A549 (cell line): ENCODE measurements around the gene RHBDL1. TPM values are rescaled to one million over a fixed set of nuclear protein-coding genes. Genes with fewer than 3 reads are reported as not detected.

Source experiments
- ATAC-seq, 2 experiments: fragments of 200-7000 bp in 1 of 2; fragments of >200 bp in 1 of 2; cut with Nextera tagmentation in 1 of 2; cut with Tn5 transposase in 1 of 2; 3 replicates each; pipeline versions ENCODE4 v1.8.0 to v1.9.1; 2018 to 2020; ENCODE audit warnings: mild to moderate bottlenecking in 1 of 2, moderate library complexity in 1 of 2
- CTCF ChIA-PET: fragments of 300-600 bp; sonication (Branson Sonifier 250); formaldehyde crosslinking; extraction: SDS; loops from one replicate; lab custom pipeline; 2021; ENCODE audit warnings: antibody characterized with exemption, inconsistent platforms; lab: Yijun Ruan, JAX
- POLR2A ChIA-PET: fragments of 350-600 bp; formaldehyde crosslinking; extraction: SDS; loops from one replicate; lab custom pipeline; 2021; ENCODE audit warnings: antibody characterized with exemption, inconsistent platforms; lab: Yijun Ruan, JAX
- DNase-seq, 2 experiments: peaks; one replicate each; pipeline versions ENCODE4 v3.0.0 to v3.0.0-alpha.2; 2011 to 2016; ENCODE audit warnings: low read depth in 1 of 2, low spot score in 1 of 2
- FAIRE-seq: peaks from 2 replicates; lab custom pipeline; 2011; peaks lifted over from hg19 to GRCh38; lab: Jason Lieb, UNC
- H3K27ac ChIP-seq, 2 experiments: fragments of >200 bp; sonication (Bioruptor Twin); formaldehyde crosslinking; 3 replicates each; pipeline ENCODE4 v1.5.1; 2016 to 2017
- H3K4me1 ChIP-seq: fragments of >200 bp; sonication (Bioruptor Twin); formaldehyde crosslinking; 3 replicates; pipeline ENCODE4 v1.6.1; 2016
- H3K4me2 ChIP-seq: fragments of >200 bp; sonication (Bioruptor Twin); formaldehyde crosslinking; 3 replicates; pipeline ENCODE4 v1.6.1; 2016
- H3K4me3 ChIP-seq: fragments of >200 bp; sonication (Bioruptor Twin); formaldehyde crosslinking; 3 replicates; pipeline ENCODE4 v1.5.1; 2016
- H3K9me3 ChIP-seq: fragments of >200 bp; sonication (Bioruptor Twin); formaldehyde crosslinking; 3 replicates; pipeline ENCODE4 v1.6.1; 2016
- CBX2 ChIP-seq: fragments of 200-600 bp; sonication (generic); IDR thresholded peaks from 2 replicates; pipeline ENCODE4 v1.6.1; 2016; ENCODE audit warnings: low read depth, mild to moderate bottlenecking, borderline replicate concordance
- CHD2 ChIP-seq: fragments of 150-350 bp; IDR thresholded peaks from 2 replicates; pipeline ENCODE4 v1.6.1; 2014; ENCODE audit warnings: low read length; ENCODE audit not compliant: partially characterized antibody
- EHMT2 ChIP-seq: fragments of 200-600 bp; sonication (generic); IDR thresholded peaks from 2 replicates; pipeline ENCODE4 v1.6.1; 2016; ENCODE audit warnings: antibody characterized with exemption, low read depth, mild to moderate bottlenecking, moderate library complexity
- FOSB ChIP-seq: fragments of 250-450 bp; sonication (Bioruptor Pico); IDR thresholded peaks from 2 replicates; pipeline ENCODE4 v1.5.0; 2020; ENCODE audit warnings: mild to moderate bottlenecking, moderate library complexity
- HDAC2 ChIP-seq: fragments of 200-600 bp; sonication (generic); IDR thresholded peaks from 2 replicates; pipeline ENCODE4 v1.6.1; 2016
- KDM1A ChIP-seq: fragments of 200-600 bp; sonication (generic); IDR thresholded peaks from 2 replicates; pipeline ENCODE4 v1.6.1; 2016; ENCODE audit warnings: low read depth, mild to moderate bottlenecking
- KDM5A ChIP-seq: fragments of 200-600 bp; sonication (generic); IDR thresholded peaks from 2 replicates; pipeline ENCODE4 v1.6.1; 2016; ENCODE audit warnings: antibody characterized with exemption, mild to moderate bottlenecking
- MYC ChIP-seq: IDR thresholded peaks from 2 replicates; pipeline ENCODE4 v1.6.1; 2012; ENCODE audit warnings: mild to moderate bottlenecking, inconsistent platforms, low read length, improper control_type of control experiment, borderline replicate concordance
- POLR2AphosphoS2 ChIP-seq: conservative IDR thresholded peaks from 2 replicates; pipeline ENCODE4 v1.6.1; 2012; ENCODE audit warnings: low read length, improper control_type of control experiment, inconsistent platforms
- RNF2 ChIP-seq: fragments of 200-600 bp; sonication (generic); IDR thresholded peaks from 2 replicates; pipeline ENCODE4 v1.6.1; 2016; ENCODE audit warnings: low read depth, mild to moderate bottlenecking, antibody characterized with exemption, moderate library complexity, borderline replicate concordance
- WGBS: methylation state at CpG from one replicate; pipeline ENCODE4 v1.1.6; 2017; ENCODE audit errors: missing lambda C conversion rate; 5-methylcytosine and 5-hydroxymethylcytosine counted together
- polyA plus RNA-seq, 4 experiments: library from polyadenylated mRNA; depleted of rRNA in 3 of 4; stranded (reverse); fragments of >200 nt; fragmentation: RNase III in 1 of 4; extraction: RNeasy Plus Mini Kit Qiagen cat#74134 plus additional on column Dnase treatment in 1 of 4; gene quantifications; 2 replicates in 3 of 4; 3 replicates in 1 of 4; pipeline ENCODE4 v1.2.3, GENCODE V29; 2011 to 2017
- TF ChIP-seq, protein P1 (sequence below): fragments of 250-450 bp; sonication (Bioruptor Pico); IDR thresholded peaks from 2 replicates; pipeline ENCODE4 v1.5.0; 2020; ENCODE audit warnings: low read depth, mild to moderate bottlenecking, moderate library complexity
- TF ChIP-seq, protein P2 (sequence below): fragments of 200-600 bp; sonication (generic); IDR thresholded peaks from 2 replicates; pipeline ENCODE4 v1.6.1; 2016; ENCODE audit warnings: antibody characterized with exemption, mild to moderate bottlenecking, moderate library complexity
- TF ChIP-seq, protein P3 (sequence below): IDR thresholded peaks from 2 replicates; pipeline ENCODE4 v1.6.1; 2012; ENCODE audit warnings: low read depth, borderline replicate concordance
- TF ChIP-seq, protein P4 (sequence below): fragments of >200 bp; sonication (Bioruptor Twin); formaldehyde crosslinking; IDR thresholded peaks from 3 replicates; pipeline ENCODE4 v1.6.1; 2016
- TF ChIP-seq, protein P5 (sequence below): IDR thresholded peaks from 2 replicates; pipeline ENCODE4 v1.6.1; 2012

The RHBDL1 gene
- polyA plus RNA-seq, 2 of the 4 experiments (the other 2 are of a cell fraction) = 0.56 to 1.4 TPM

DNA sequence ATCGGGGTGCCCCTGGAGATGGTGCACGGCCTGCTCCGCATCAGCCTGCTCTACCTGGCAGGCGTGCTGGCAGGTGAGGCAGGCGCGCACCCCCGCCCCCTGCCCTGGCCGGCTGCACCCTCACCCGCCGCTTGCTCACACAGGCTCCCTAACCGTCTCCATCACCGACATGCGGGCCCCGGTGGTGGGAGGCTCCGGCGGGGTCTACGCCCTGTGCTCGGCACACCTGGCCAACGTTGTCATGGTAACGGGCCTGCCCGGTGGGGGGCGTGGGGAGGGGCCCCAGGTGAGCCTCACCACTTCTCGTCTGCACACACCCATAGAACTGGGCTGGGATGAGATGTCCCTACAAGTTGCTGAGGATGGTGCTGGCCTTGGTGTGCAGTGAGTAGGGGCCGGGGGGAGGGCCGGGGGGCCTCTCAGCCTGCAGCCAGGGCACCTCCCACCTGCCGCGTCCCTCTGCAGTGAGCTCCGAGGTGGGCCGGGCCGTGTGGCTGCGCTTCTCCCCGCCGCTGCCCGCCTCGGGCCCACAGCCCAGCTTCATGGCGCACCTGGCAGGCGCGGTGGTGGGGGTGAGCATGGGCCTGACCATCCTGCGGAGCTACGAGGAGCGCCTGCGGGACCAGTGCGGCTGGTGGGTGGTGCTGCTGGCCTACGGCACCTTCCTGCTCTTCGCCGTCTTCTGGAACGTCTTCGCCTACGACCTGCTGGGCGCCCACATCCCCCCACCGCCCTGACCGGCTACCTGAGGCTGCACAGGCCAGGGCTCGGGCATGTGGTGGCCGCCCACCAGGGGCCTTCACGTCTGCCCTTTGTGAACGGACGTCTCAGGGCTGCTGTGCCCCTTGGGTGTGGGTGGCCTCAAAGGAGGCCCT is 2.1 kb downstream of the RHBDL1 start (continued):
- TF ChIP-seq CBX2 (no peak), EHMT2 (no peak), HDAC2 (no peak), CHD2 (no peak)
- TF ChIP-seq, protein P1, sequence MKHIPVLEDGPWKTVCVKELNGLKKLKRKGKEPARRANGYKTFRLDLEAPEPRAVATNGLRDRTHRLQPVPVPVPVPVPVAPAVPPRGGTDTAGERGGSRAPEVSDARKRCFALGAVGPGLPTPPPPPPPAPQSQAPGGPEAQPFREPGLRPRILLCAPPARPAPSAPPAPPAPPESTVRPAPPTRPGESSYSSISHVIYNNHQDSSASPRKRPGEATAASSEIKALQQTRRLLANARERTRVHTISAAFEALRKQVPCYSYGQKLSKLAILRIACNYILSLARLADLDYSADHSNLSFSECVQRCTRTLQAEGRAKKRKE (CRISPR knock-in tag) = no peak
- TF ChIP-seq, protein P2, sequence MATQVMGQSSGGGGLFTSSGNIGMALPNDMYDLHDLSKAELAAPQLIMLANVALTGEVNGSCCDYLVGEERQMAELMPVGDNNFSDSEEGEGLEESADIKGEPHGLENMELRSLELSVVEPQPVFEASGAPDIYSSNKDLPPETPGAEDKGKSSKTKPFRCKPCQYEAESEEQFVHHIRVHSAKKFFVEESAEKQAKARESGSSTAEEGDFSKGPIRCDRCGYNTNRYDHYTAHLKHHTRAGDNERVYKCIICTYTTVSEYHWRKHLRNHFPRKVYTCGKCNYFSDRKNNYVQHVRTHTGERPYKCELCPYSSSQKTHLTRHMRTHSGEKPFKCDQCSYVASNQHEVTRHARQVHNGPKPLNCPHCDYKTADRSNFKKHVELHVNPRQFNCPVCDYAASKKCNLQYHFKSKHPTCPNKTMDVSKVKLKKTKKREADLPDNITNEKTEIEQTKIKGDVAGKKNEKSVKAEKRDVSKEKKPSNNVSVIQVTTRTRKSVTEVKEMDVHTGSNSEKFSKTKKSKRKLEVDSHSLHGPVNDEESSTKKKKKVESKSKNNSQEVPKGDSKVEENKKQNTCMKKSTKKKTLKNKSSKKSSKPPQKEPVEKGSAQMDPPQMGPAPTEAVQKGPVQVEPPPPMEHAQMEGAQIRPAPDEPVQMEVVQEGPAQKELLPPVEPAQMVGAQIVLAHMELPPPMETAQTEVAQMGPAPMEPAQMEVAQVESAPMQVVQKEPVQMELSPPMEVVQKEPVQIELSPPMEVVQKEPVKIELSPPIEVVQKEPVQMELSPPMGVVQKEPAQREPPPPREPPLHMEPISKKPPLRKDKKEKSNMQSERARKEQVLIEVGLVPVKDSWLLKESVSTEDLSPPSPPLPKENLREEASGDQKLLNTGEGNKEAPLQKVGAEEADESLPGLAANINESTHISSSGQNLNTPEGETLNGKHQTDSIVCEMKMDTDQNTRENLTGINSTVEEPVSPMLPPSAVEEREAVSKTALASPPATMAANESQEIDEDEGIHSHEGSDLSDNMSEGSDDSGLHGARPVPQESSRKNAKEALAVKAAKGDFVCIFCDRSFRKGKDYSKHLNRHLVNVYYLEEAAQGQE = no peak

DNA sequence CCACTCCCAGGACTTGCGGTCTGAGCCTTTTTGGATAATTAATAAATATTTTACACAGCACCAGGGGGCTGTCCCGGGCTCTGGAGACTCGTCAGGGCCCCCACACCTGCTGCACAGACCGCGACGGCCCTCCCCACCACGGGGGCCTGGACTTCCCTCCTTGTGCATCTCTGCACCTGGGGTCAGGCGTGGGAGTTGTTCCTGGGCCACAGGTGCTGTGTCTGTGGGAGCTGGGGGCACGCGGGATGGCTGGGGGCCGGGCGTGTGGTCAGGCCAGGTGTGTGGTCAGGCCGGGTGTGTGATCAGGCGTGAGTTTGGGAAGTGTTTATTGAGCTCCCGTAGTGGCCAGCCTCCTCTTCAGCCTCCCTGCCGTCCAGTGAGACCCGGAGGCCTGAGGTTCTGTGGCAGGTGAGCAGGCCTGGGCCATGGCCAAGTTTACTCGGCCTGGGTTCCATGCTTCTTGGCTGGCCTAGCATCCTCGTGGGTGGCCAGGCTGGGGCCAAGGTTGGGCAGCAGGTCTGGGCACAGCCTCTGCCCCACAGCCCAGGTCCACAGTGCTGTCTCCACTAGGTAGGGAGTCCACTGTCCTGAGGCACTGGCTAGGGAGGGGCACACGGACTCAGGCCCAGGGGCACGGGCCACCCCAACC is 2.9 kb downstream of the RHBDL1 start:
- no peak for DNase-seq
- POLR2A ChIA-PET = no interaction called here
- H3K4me2 ChIP-seq = no peak overlapping the region
- no peak for ATAC-seq
- no peak for TF ChIP-seq KDM1A
- H3K9me3 ChIP-seq = no peaks in the 10 kb centered on the region
- peaks cover 48% of the 10 kb centered on the region for H3K4me1 ChIP-seq
- H3K27ac ChIP-seq = peak overlapping the region in 1 of 2 experiments; percentile 97; a peak in 2 of 6 replicates
- H3K4me3 ChIP-seq = no peak overlapping the region
- no peak for FAIRE-seq
- CTCF ChIA-PET = interaction anchor here (0.7 to 2.3 kb wide), 6 partner anchors 8 to 47 kb away, joined by 3 to 17 read pairs (median 3); partner anchors contain the start of gene RHOT2
- WGBS = 83% methylated on average over 13 of the region's 21 CpGs

DNA sequence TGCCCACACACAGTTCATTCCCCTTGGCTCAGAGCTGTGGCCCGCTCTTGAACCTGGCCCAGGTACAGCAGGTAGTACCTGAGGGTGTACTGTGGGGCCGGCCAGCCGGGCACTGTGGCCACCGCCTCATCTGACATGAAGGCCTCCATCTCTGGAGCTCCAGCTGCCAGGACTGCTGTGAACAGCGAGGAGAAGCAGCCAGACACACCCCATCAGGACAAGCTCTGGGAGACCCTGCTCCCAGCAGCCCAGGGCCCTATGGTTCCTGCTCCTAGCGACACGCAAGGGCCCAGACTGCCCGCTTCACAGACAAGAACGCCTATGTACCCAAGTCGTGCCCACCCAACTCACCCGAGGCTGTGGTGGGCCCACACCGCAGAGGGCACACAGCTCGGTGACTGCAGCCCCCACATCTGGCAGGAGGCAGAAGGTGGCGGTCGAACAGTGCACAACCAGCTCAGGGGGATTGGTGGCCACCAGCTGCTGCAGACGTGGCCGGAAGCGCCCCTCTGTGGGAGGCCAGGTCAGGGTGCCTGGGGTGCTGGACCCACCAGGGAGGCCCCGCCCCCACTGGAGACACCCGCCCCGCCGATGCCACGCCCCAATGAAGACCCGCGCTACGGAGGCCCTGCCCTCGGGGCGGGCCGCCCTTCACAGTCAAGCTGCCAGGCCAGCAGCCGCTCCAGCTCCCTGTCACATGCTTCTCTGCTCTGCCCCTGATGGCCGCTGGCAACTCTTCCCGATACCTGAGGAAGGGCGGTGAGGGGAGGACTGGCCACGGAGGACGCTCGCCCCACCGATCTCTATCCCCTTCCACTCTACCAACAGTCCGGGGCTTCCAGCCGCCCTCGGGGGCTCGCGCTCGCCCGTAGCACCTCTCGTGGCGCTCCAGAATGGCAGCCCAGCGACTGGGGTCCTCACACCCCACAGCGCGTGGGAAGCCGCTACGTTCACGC is 3.7 kb downstream of the RHBDL1 start:
- CTCF ChIA-PET = interaction anchor here (0.6 to 2.3 kb wide), 6 partner anchors 9 to 54 kb away, joined by 3 to 17 read pairs (median 3); partner anchors contain the start of gene RHOT2
- peaks cover 49% of the 10 kb centered on the region for H3K4me1 ChIP-seq
- 25% methylated on average over 25 of the region's 52 CpGs for WGBS
- H3K27ac ChIP-seq = peak overlapping the region; percentile 67 to 97
- TF ChIP-seq POLR2AphosphoS2 (no peak), KDM5A (no peak), RNF2 (no peak), MYC (no peak), FOSB (no peak)
- TF ChIP-seq, protein P3, sequence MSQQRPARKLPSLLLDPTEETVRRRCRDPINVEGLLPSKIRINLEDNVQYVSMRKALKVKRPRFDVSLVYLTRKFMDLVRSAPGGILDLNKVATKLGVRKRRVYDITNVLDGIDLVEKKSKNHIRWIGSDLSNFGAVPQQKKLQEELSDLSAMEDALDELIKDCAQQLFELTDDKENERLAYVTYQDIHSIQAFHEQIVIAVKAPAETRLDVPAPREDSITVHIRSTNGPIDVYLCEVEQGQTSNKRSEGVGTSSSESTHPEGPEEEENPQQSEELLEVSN = peak; percentile 11; the same call in 1 of the 2 replicates
- TF ChIP-seq, protein P4, sequence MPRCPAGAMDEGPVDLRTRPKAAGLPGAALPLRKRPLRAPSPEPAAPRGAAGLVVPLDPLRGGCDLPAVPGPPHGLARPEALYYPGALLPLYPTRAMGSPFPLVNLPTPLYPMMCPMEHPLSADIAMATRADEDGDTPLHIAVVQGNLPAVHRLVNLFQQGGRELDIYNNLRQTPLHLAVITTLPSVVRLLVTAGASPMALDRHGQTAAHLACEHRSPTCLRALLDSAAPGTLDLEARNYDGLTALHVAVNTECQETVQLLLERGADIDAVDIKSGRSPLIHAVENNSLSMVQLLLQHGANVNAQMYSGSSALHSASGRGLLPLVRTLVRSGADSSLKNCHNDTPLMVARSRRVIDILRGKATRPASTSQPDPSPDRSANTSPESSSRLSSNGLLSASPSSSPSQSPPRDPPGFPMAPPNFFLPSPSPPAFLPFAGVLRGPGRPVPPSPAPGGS = no peak
- TF ChIP-seq, protein P5, sequence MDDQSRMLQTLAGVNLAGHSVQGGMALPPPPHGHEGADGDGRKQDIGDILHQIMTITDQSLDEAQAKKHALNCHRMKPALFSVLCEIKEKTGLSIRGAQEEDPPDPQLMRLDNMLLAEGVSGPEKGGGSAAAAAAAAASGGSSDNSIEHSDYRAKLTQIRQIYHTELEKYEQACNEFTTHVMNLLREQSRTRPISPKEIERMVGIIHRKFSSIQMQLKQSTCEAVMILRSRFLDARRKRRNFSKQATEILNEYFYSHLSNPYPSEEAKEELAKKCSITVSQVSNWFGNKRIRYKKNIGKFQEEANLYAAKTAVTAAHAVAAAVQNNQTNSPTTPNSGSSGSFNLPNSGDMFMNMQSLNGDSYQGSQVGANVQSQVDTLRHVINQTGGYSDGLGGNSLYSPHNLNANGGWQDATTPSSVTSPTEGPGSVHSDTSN = peak; percentile 20; the same call in 1 of the 2 replicates
- peak overlapping the region; percentile 93 for H3K4me2 ChIP-seq
- H3K9me3 ChIP-seq = no peaks in the 10 kb centered on the region
- FAIRE-seq (no peak), DNase-seq (peak in 1 of 2 experiments; percentile 67), ATAC-seq (peak; percentile 1 to 19; a peak in 4 of 6 replicates)
- POLR2A ChIA-PET = interaction anchor here (1.2 kb wide), 1 partner anchor 11 kb away, joined by 5 read pairs; the partner anchor contains the start of gene WDR24
- peak overlapping the region; percentile 54 for H3K4me3 ChIP-seq
